A549 (cell line): Measurements from ENCODE around the gene PCGF6. TPM values are rescaled to one million over a fixed set of nuclear protein-coding genes. Genes with fewer than 3 reads are reported as not detected.

Experiments
- ATAC-seq, 2 experiments: fragments of 200-7000 bp in 1 of 2; fragments of >200 bp in 1 of 2; cut with Nextera tagmentation in 1 of 2; cut with Tn5 transposase in 1 of 2; 3 replicates each; pipeline versions ENCODE4 v1.8.0 to v1.9.1; 2018 to 2020; ENCODE audit warnings: mild to moderate bottlenecking in 1 of 2, moderate library complexity in 1 of 2
- CTCF ChIA-PET: fragments of 300-600 bp; sonication (Branson Sonifier 250); formaldehyde crosslinking; extraction: SDS; loops from one replicate; lab custom pipeline; 2021; ENCODE audit warnings: antibody characterized with exemption, inconsistent platforms; lab: Yijun Ruan, JAX
- POLR2A ChIA-PET: fragments of 350-600 bp; formaldehyde crosslinking; extraction: SDS; loops from one replicate; lab custom pipeline; 2021; ENCODE audit warnings: antibody characterized with exemption, inconsistent platforms; lab: Yijun Ruan, JAX
- DNase-seq, 2 experiments: peaks; one replicate each; pipeline versions ENCODE4 v3.0.0 to v3.0.0-alpha.2; 2011 to 2016; ENCODE audit warnings: low read depth in 1 of 2, low spot score in 1 of 2
- FAIRE-seq: peaks from 2 replicates; lab custom pipeline; 2011; peaks lifted over from hg19 to GRCh38; lab: Jason Lieb, UNC
- H3K27ac ChIP-seq, 2 experiments: fragments of >200 bp; sonication (Bioruptor Twin); formaldehyde crosslinking; 3 replicates each; pipeline ENCODE4 v1.5.1; 2016 to 2017
- H3K4me1 ChIP-seq: fragments of >200 bp; sonication (Bioruptor Twin); formaldehyde crosslinking; 3 replicates; pipeline ENCODE4 v1.6.1; 2016
- H3K4me2 ChIP-seq: fragments of >200 bp; sonication (Bioruptor Twin); formaldehyde crosslinking; 3 replicates; pipeline ENCODE4 v1.6.1; 2016
- H3K4me3 ChIP-seq: fragments of >200 bp; sonication (Bioruptor Twin); formaldehyde crosslinking; 3 replicates; pipeline ENCODE4 v1.5.1; 2016
- H3K9me3 ChIP-seq: fragments of >200 bp; sonication (Bioruptor Twin); formaldehyde crosslinking; 3 replicates; pipeline ENCODE4 v1.6.1; 2016
- BCL3 ChIP-seq: fragments of >200 bp; sonication (Bioruptor Twin); formaldehyde crosslinking; IDR thresholded peaks from 3 replicates; pipeline ENCODE4 v1.6.1; 2016
- BHLHE40 ChIP-seq: IDR thresholded peaks from 2 replicates; pipeline ENCODE4 v1.6.1; 2012; ENCODE audit warnings: low read depth, low read length, inconsistent platforms
- CEBPB ChIP-seq, 2 experiments: fragments of >200 bp in 1 of 2; sonication (Bioruptor Twin) in 1 of 2; formaldehyde crosslinking in 1 of 2; IDR thresholded peaks; 2 replicates each; pipeline ENCODE4 v1.6.1; 2012 to 2016
- CHD4 ChIP-seq: fragments of 200-600 bp; sonication (generic); IDR thresholded peaks from 2 replicates; pipeline ENCODE4 v1.6.1; 2016; ENCODE audit warnings: antibody characterized with exemption, mild to moderate bottlenecking, borderline replicate concordance
- CTCF ChIP-seq: fragments of >200 bp; sonication (Bioruptor Twin); formaldehyde crosslinking; IDR thresholded peaks from 3 replicates; pipeline ENCODE4 v1.5.1; 2016
- E2F6 ChIP-seq: IDR thresholded peaks from 2 replicates; pipeline ENCODE4 v1.6.1; 2012; ENCODE audit warnings: low read depth, borderline replicate concordance
- EHF ChIP-seq: fragments of 250-450 bp; sonication (Bioruptor Pico); IDR thresholded peaks from 2 replicates; pipeline ENCODE4 v1.5.0; 2020; ENCODE audit warnings: mild to moderate bottlenecking
- ESRRA ChIP-seq: fragments of 150-350 bp; IDR thresholded peaks from 2 replicates; pipeline ENCODE4 v1.6.1; 2014; ENCODE audit warnings: mild to moderate bottlenecking, low read length, borderline replicate concordance
- HOXB13 ChIP-seq: fragments of 250-450 bp; sonication (Bioruptor Pico); IDR thresholded peaks from 2 replicates; pipeline ENCODE4 v1.5.0; 2020; ENCODE audit warnings: low read depth, mild to moderate bottlenecking, moderate library complexity
- MAFK ChIP-seq: fragments of 450-650 bp; IDR thresholded peaks from 2 replicates; pipeline ENCODE4 v1.6.1; 2014; ENCODE audit not compliant: partially characterized antibody
- MAX ChIP-seq: IDR thresholded peaks from 2 replicates; pipeline ENCODE4 v1.6.1; 2012
- NR3C1 ChIP-seq: fragments of >200 bp; sonication (Bioruptor Twin); formaldehyde crosslinking; IDR thresholded peaks from 3 replicates; pipeline ENCODE4 v1.6.1; 2017
- POLR2A ChIP-seq: IDR thresholded peaks from 2 replicates; pipeline ENCODE4 v1.6.1; 2012; ENCODE audit warnings: mild to moderate bottlenecking, low read length
- POLR2AphosphoS2 ChIP-seq: conservative IDR thresholded peaks from 2 replicates; pipeline ENCODE4 v1.6.1; 2012; ENCODE audit warnings: low read length, improper control_type of control experiment, inconsistent platforms
- RARB ChIP-seq: fragments of 250-450 bp; sonication (Bioruptor Pico); IDR thresholded peaks from 2 replicates; pipeline ENCODE4 v1.8.0; 2021; ENCODE audit warnings: mild to moderate bottlenecking, moderate library complexity
- REST ChIP-seq: fragments of 200-600 bp; sonication (generic); IDR thresholded peaks from 2 replicates; pipeline ENCODE4 v1.6.1; 2016; ENCODE audit warnings: antibody characterized with exemption, mild to moderate bottlenecking, moderate library complexity
- USF2 ChIP-seq: fragments of 450-650 bp; IDR thresholded peaks from 2 replicates; pipeline ENCODE4 v1.6.1; 2014; ENCODE audit warnings: antibody characterized with exemption
- ZFP36 ChIP-seq: fragments of 450-650 bp; IDR thresholded peaks from 2 replicates; pipeline ENCODE4 v1.6.1; 2014; ENCODE audit warnings: borderline replicate concordance; ENCODE audit not compliant: partially characterized antibody
- ZNF302 ChIP-seq: fragments of 250-450 bp; sonication (Bioruptor Pico); IDR thresholded peaks from 2 replicates; pipeline ENCODE4 v1.9.0; 2021; ENCODE audit warnings: inconsistent platforms, mild to moderate bottlenecking, moderate library complexity
- WGBS: methylation state at CpG from one replicate; pipeline ENCODE4 v1.1.6; 2017; ENCODE audit errors: missing lambda C conversion rate; 5-methylcytosine and 5-hydroxymethylcytosine counted together
- polyA plus RNA-seq, 4 experiments: library from polyadenylated mRNA; depleted of rRNA in 3 of 4; stranded (reverse); fragments of >200 nt; fragmentation: RNase III in 1 of 4; extraction: RNeasy Plus Mini Kit Qiagen cat#74134 plus additional on column Dnase treatment in 1 of 4; gene quantifications; 2 replicates in 3 of 4; 3 replicates in 1 of 4; pipeline ENCODE4 v1.2.3, GENCODE V29; 2011 to 2017
- small RNA-seq, 6 experiments: library from RNA; depleted of rRNA; stranded (forward); fragments of <200 nt; gene quantifications; one replicate each; pipeline ENCODE3, GENCODE V24; 2012

The PCGF6 gene
- polyA plus RNA-seq, 2 of the 4 experiments (the other 2 are of a cell fraction), result 11.3 to 17.6 TPM

GRCh38 chr10:103254113-103254512 is 96.8 kb downstream of the PCGF6 start:
- DNase-seq (no peak), ATAC-seq (no peak), FAIRE-seq (no peak)
- H3K4me1 ChIP-seq, result peaks cover 20% of the 10 kb centered on the region
- peak overlapping the region; percentile 64 for H3K4me2 ChIP-seq
- no peak overlapping the region for H3K4me3 ChIP-seq
- POLR2A ChIA-PET, result interaction anchor here (0.7 kb wide), 1 partner anchor 42 kb away, joined by 6 read pairs; no protein-coding TSS in a partner anchor
- peak overlapping the region; percentile 68 to 83; a peak in 5 of 6 replicates for H3K27ac ChIP-seq
- CTCF ChIA-PET, result interaction anchor here (3.7 kb wide), 1 partner anchor 10 kb away, joined by 19 read pairs; no protein-coding TSS in a partner anchor
- TF ChIP-seq POLR2AphosphoS2, result no peak
- TF ChIP-seq EHF (CRISPR knock-in tag), result no peak
- no peak for TF ChIP-seq CEBPB (IDR thresholded peaks at IDR 0.05)
- TF ChIP-seq ZFP36, result no peak
- TF ChIP-seq BHLHE40, result no peak
- no peak for TF ChIP-seq ZNF302 (CRISPR knock-in tag)
- TF ChIP-seq MAFK, result no peak
- TF ChIP-seq NR3C1, result no peak
- no peak for TF ChIP-seq ESRRA
- no peak for TF ChIP-seq CHD4
- TF ChIP-seq RARB (CRISPR knock-in tag), result no peak
- TF ChIP-seq USF2, result no peak
- no peak for TF ChIP-seq POLR2A
- no peak for TF ChIP-seq MAX
- no peak for TF ChIP-seq REST
- no peak for TF ChIP-seq CTCF
- TF ChIP-seq HOXB13, result no peak
- TF ChIP-seq BCL3, result no peak
- no peak for TF ChIP-seq E2F6
- WGBS, result 85% methylated on average over 3 of the region's 3 CpGs
- H3K9me3 ChIP-seq, result 0 out of 3 replicates have a peak, but pooled peaks cover 6% of the 10 kb centered on the region

Small RNAs within 50 kb of the gene (small RNA-seq; reads per million reads assigned to genes)
- gene RNU11-3P, result 0 reads per million in 6 experiments

Other genes with a start within 250 kb of the PCGF6 start
- gene NT5C2, start 157.9 kb downstream of the PCGF6 start, polyA plus RNA-seq (2011; rRNA removed), result 163 and 177 TPM in 2 replicates
- gene NT5C2, start 157.9 kb downstream of the PCGF6 start, polyA plus RNA-seq (2017; fragmentation: RNase III; extraction: RNeasy Plus Mini Kit Qiagen cat#74134 plus additional on column Dnase treatment), result 81.8 to 89.4 TPM (median 86.4 TPM) in 3 replicates
- gene RPEL1, start 105.3 kb downstream of the PCGF6 start, polyA plus RNA-seq (2011; rRNA removed), result 0.12 and 0.34 TPM in 2 replicates
- gene RPEL1, start 105.3 kb downstream of the PCGF6 start, polyA plus RNA-seq (2017; fragmentation: RNase III; extraction: RNeasy Plus Mini Kit Qiagen cat#74134 plus additional on column Dnase treatment), result 0.13 to 0.20 TPM (median 0.16 TPM) in 3 replicates
- gene INA, start 74.0 kb downstream of the PCGF6 start, polyA plus RNA-seq (2011; rRNA removed), result 30.2 and 32.0 TPM in 2 replicates
- 20.9 to 22.7 TPM (median 22.5 TPM) in 3 replicates for gene INA, start 74.0 kb downstream of the PCGF6 start, polyA plus RNA-seq (2017; fragmentation: RNase III; extraction: RNeasy Plus Mini Kit Qiagen cat#74134 plus additional on column Dnase treatment)
- gene TAF5, start 16.8 kb upstream of the PCGF6 start, polyA plus RNA-seq (2011; rRNA removed), result 4.1 and 5.3 TPM in 2 replicates
- gene TAF5, start 16.8 kb upstream of the PCGF6 start, polyA plus RNA-seq (2017; fragmentation: RNase III; extraction: RNeasy Plus Mini Kit Qiagen cat#74134 plus additional on column Dnase treatment), result 3.6 to 4.1 TPM (median 3.9 TPM) in 3 replicates
- 492 and 504 TPM in 2 replicates for gene ATP5MK, start 45.3 kb upstream of the PCGF6 start, polyA plus RNA-seq (2011; rRNA removed)
- gene ATP5MK, start 45.3 kb upstream of the PCGF6 start, polyA plus RNA-seq (2017; fragmentation: RNase III; extraction: RNeasy Plus Mini Kit Qiagen cat#74134 plus additional on column Dnase treatment), result 648 to 682 TPM (median 679 TPM) in 3 replicates
- gene PDCD11, start 45.5 kb upstream of the PCGF6 start, polyA plus RNA-seq (2011; rRNA removed), result 32.6 and 37.5 TPM in 2 replicates
- gene PDCD11, start 45.5 kb upstream of the PCGF6 start, polyA plus RNA-seq (2017; fragmentation: RNase III; extraction: RNeasy Plus Mini Kit Qiagen cat#74134 plus additional on column Dnase treatment), result 23.5 to 30.8 TPM (median 26.2 TPM) in 3 replicates
- 2.5 and 3.6 TPM in 2 replicates for gene CALHM2, start 101.2 kb upstream of the PCGF6 start, polyA plus RNA-seq (2011; rRNA removed)
- 1.9 to 2.7 TPM (median 2.6 TPM) in 3 replicates for gene CALHM2, start 101.2 kb upstream of the PCGF6 start, polyA plus RNA-seq (2017; fragmentation: RNase III; extraction: RNeasy Plus Mini Kit Qiagen cat#74134 plus additional on column Dnase treatment)
- not detected in 2 replicates for gene CALHM1, start 107.8 kb upstream of the PCGF6 start, polyA plus RNA-seq (2011; rRNA removed)
- not detected in 3 replicates for gene CALHM1, start 107.8 kb upstream of the PCGF6 start, polyA plus RNA-seq (2017; fragmentation: RNase III; extraction: RNeasy Plus Mini Kit Qiagen cat#74134 plus additional on column Dnase treatment)
- gene CALHM3, start 128.1 kb upstream of the PCGF6 start, polyA plus RNA-seq (2011; rRNA removed), result 0.08 and 0.17 TPM in 2 replicates
- 0.09 to 0.21 TPM (median 0.17 TPM) in 3 replicates for gene CALHM3, start 128.1 kb upstream of the PCGF6 start, polyA plus RNA-seq (2017; fragmentation: RNase III; extraction: RNeasy Plus Mini Kit Qiagen cat#74134 plus additional on column Dnase treatment)
- gene NEURL1, start 142.6 kb upstream of the PCGF6 start, polyA plus RNA-seq (2011; rRNA removed), result 0.06 and 0.09 TPM in 2 replicates
- 0.12 to 0.37 TPM (median 0.26 TPM) in 3 replicates for gene NEURL1, start 142.6 kb upstream of the PCGF6 start, polyA plus RNA-seq (2017; fragmentation: RNase III; extraction: RNeasy Plus Mini Kit Qiagen cat#74134 plus additional on column Dnase treatment)